Endothelial cell of umbilical vein (primary cell): ENCODE results near the gene OR2C1. TPM values are rescaled to one million over a fixed set of nuclear protein-coding genes. Genes with fewer than 3 reads are reported as not detected.

Source experiments
- BruUV-seq: library from RNA; stranded (reverse); fragments of 400-500 nt; replicated peaks from 2 replicates; lab custom pipeline; 2021; lab: Mats Ljungman, UMichigan
- CTCF ChIA-PET: fragments of 300-600, 350-600 bp; sonication (Branson Sonifier 250); formaldehyde crosslinking; loops from one replicate; lab custom pipeline; 2021; ENCODE audit warnings: antibody characterized with exemption, inconsistent platforms; lab: Charles Lee
- POLR2A ChIA-PET: fragments of 300-600, 350-600 bp; sonication (Branson Sonifier 250); formaldehyde crosslinking; loops from one replicate; lab custom pipeline; 2021; ENCODE audit warnings: antibody characterized with exemption, inconsistent platforms; lab: Charles Lee
- DNase-seq: peaks from one replicate; pipeline ENCODE4 v3.0.0-alpha.2; 2011; ENCODE audit warnings: low read depth, low spot score
- FAIRE-seq: peaks from 2 replicates; lab custom pipeline; 2011; peaks lifted over from hg19 to GRCh38; lab: Jason Lieb, UNC
- H2AFZ ChIP-seq: 2 replicates; pipeline ENCODE4 v1.6.0; 2012; ENCODE audit warnings: low read depth, low read length, control low read depth, inconsistent platforms
- H3K27ac ChIP-seq: 2 replicates; pipeline ENCODE4 v1.5.1; 2011; ENCODE audit warnings: low read depth, mild to moderate bottlenecking, control low read depth, low read length, moderate library complexity; ENCODE audit not compliant: insufficient read depth
- H3K27me3 ChIP-seq, 2 experiments: 2 replicates each; pipeline versions ENCODE4 v1.6.0 to v1.6.1; 2011; ENCODE audit warnings: low read length in 2 of 2, mixed read lengths in 1 of 2; ENCODE audit not compliant: control insufficient read depth in 2 of 2, insufficient read depth in 2 of 2
- H3K36me3 ChIP-seq, 2 experiments: 2 replicates in 1 of 2; 3 replicates in 1 of 2; pipeline ENCODE4 v1.5.1; 2011; ENCODE audit warnings: low read length in 2 of 2, mild to moderate bottlenecking in 1 of 2, moderate library complexity in 1 of 2; ENCODE audit not compliant: control insufficient read depth in 2 of 2, insufficient read depth in 2 of 2; ENCODE audit errors: extremely low read depth in 1 of 2
- H3K4me1 ChIP-seq: 3 replicates; pipeline ENCODE4 v1.5.1; 2011; ENCODE audit warnings: mild to moderate bottlenecking, low read length; ENCODE audit not compliant: control insufficient read depth, insufficient read depth; ENCODE audit errors: extremely low read depth
- H3K4me2 ChIP-seq: 2 replicates; pipeline ENCODE4 v1.6.1; 2011; ENCODE audit warnings: low read length, control low read depth, mixed read lengths; ENCODE audit not compliant: insufficient read depth
- H3K4me3 ChIP-seq, 3 experiments: fragments of 200-600 bp in 1 of 3; sonication (generic), shearing (Covaris generic) in 1 of 3; replicated peaks in 1 of 3; 2 replicates each; pipeline ENCODE4 v1.5.1; 2011 to 2016; ENCODE audit warnings: control low read depth in 3 of 3, low read length in 3 of 3, mild to moderate bottlenecking in 2 of 3, inconsistent platforms in 1 of 3, low read depth in 1 of 3, moderate library complexity in 1 of 3; ENCODE audit not compliant: insufficient read depth in 1 of 3
- H3K79me2 ChIP-seq: 2 replicates; pipeline ENCODE4 v1.6.0; 2012; ENCODE audit warnings: low read length, inconsistent platforms; ENCODE audit not compliant: control insufficient read depth, insufficient read depth
- H3K9ac ChIP-seq: replicated peaks from 2 replicates; pipeline ENCODE3; 2011; ENCODE audit warnings: low read length, control low read depth; ENCODE audit not compliant: insufficient read depth; ENCODE audit errors: extremely low read depth
- H3K9me1 ChIP-seq: replicated peaks from 3 replicates; pipeline ENCODE4 v1.6.0; 2011; ENCODE audit warnings: mild to moderate bottlenecking, low read length; ENCODE audit not compliant: control insufficient read depth, insufficient read depth; ENCODE audit errors: extremely low read depth
- H3K9me3 ChIP-seq: replicated peaks from 2 replicates; pipeline ENCODE4 v1.5.1; 2012; ENCODE audit warnings: low read length, inconsistent platforms; ENCODE audit not compliant: control insufficient read depth, insufficient read depth
- H4K20me1 ChIP-seq: replicated peaks from 2 replicates; pipeline ENCODE3; 2011; ENCODE audit warnings: mild to moderate bottlenecking, low read length; ENCODE audit not compliant: control insufficient read depth, insufficient read depth; ENCODE audit errors: extremely low read depth
- CTCF ChIP-seq, 2 donors: IDR thresholded peaks; 1 replicate in 1 of 2; 2 replicates in 1 of 2; pipeline ENCODE4 v1.5.1; 2011; ENCODE audit warnings: low read length in 2 of 2, mild to moderate bottlenecking in 2 of 2, moderate library complexity in 2 of 2, control low read depth in 1 of 2, inconsistent platforms in 1 of 2, low read depth in 1 of 2; ENCODE audit not compliant: insufficient read depth in 1 of 2; ENCODE audit errors: extremely low read depth in 1 of 2
- EZH2 ChIP-seq: IDR thresholded peaks from 2 replicates; pipeline ENCODE4 v1.6.1; 2012; ENCODE audit warnings: borderline replicate concordance, low read depth, mild to moderate bottlenecking, moderate library complexity, low read length, inconsistent platforms; ENCODE audit not compliant: severe bottlenecking
- FOS ChIP-seq: IDR thresholded peaks from 2 replicates; pipeline ENCODE4 v1.6.1; 2011; ENCODE audit warnings: mild to moderate bottlenecking, low read length, moderate library complexity, borderline replicate concordance; ENCODE audit not compliant: insufficient read depth
- GATA2 ChIP-seq: IDR thresholded peaks from 2 replicates; pipeline ENCODE4 v1.7.0; 2011; ENCODE audit warnings: low read depth, mild to moderate bottlenecking, moderate library complexity, mixed read lengths, low read length; ENCODE audit not compliant: insufficient read length, insufficient read depth
- JUN ChIP-seq: IDR thresholded peaks from 2 replicates; pipeline ENCODE4 v1.6.1; 2011; ENCODE audit warnings: borderline replicate concordance, low read depth; ENCODE audit not compliant: insufficient read length, insufficient read depth
- MAX ChIP-seq: IDR thresholded peaks from 2 replicates; pipeline ENCODE4 v1.6.1; 2011; ENCODE audit not compliant: insufficient read depth, insufficient read length
- MYC ChIP-seq: IDR thresholded peaks from one replicate; pipeline ENCODE4 v1.6.1; 2011; ENCODE audit warnings: mild to moderate bottlenecking, low read depth, low read length
- POLR2A ChIP-seq: IDR thresholded peaks from 2 replicates; pipeline ENCODE4 v1.6.1; 2012; ENCODE audit warnings: low read depth, mild to moderate bottlenecking, control low read depth, low read length
- POLR2AphosphoS5 ChIP-seq: IDR thresholded peaks from 2 replicates; pipeline ENCODE4 v1.6.1; 2012; ENCODE audit warnings: low read depth, mild to moderate bottlenecking, control low read depth, low read length, moderate library complexity; ENCODE audit not compliant: insufficient read depth
- dilution Hi-C: fragments of 300-500 bp; cut with MboI; formaldehyde crosslinking; loops from one replicate; pipeline ENCODE4 v1.15.0; 2019; ENCODE audit warnings: low sequenced_read_pairs; ENCODE audit not compliant: extremely low pct_ligation_motif_present
- intact Hi-C: fragments of 100-400 bp; cut with micrococcal nuclease; formaldehyde crosslinking; loops from one replicate; pipeline ENCODE4 v1.10.0; 2022
- polyA plus RNA-seq, 4 experiments: library from polyadenylated mRNA; depleted of rRNA in 3 of 4; stranded (reverse) in 3 of 4; unstranded in 1 of 4; fragments of >200 nt; gene quantifications; 2 replicates each; pipeline versions ENCODE4 v1.2.1 to v1.2.3, GENCODE V29; 2011 to 2012; ENCODE audit warnings: missing spikeins in 1 of 4
- total RNA-seq: library from RNA; stranded (reverse); gene quantifications from 2 replicates; pipeline ENCODE4 v1.2.3, GENCODE V29; 2021

Gene OR2C1
- total and polyA plus RNA-seq, 2 donors (not counting 3 experiments of a cell fraction or from before 2014, with no cell fraction given) = not detected

GRCh38 chr16:3358871-3359270 is 3.2 kb downstream of the OR2C1 start:
- intact Hi-C loops (no loop called here), dilution Hi-C loops (no loop called here)
- CTCF ChIA-PET = no interaction called here
- FAIRE-seq (no peak), DNase-seq (no peak)
- Histone ChIP-seq H3K9me1 (no peaks in the 10 kb centered on the region), H3K36me3 (no peaks in the 10 kb centered on the region), H3K4me3 (no peak overlapping the region), H2AFZ (no peak overlapping the region), H3K4me2 (no peak overlapping the region), H3K27me3 (peaks cover 2 to 4% of the 10 kb centered on the region in 2 experiments), H3K9ac (no peak overlapping the region), H3K79me2 (no peaks in the 10 kb centered on the region), H3K27ac (no peak overlapping the region), H4K20me1 (no peaks in the 10 kb centered on the region), H3K9me3 (no peaks in the 10 kb centered on the region), H3K4me1 (no peaks in the 10 kb centered on the region)
- POLR2A ChIA-PET = no interaction called here
- TF ChIP-seq GATA2 = no peak
- no peak for TF ChIP-seq MAX
- no peak for TF ChIP-seq POLR2A
- no TSS peak for BruUV-seq

- BruUV-seq = no TSS peak
- peaks cover 0 to 4% of the 10 kb centered on the region in 2 experiments for H3K27me3 ChIP-seq
- no peaks in the 10 kb centered on the region for H3K9me1 ChIP-seq
- no peak overlapping the region for H3K4me3 ChIP-seq
- H3K36me3 ChIP-seq = no peaks in the 10 kb centered on the region
- H3K79me2 ChIP-seq = no peaks in the 10 kb centered on the region
- no peak overlapping the region for H3K9ac ChIP-seq
- ChIA-PET CTCF (no interaction called here), POLR2A (no interaction called here)
- H3K4me2 ChIP-seq = no peak overlapping the region
- DNase-seq (no peak), FAIRE-seq (no peak)
- H4K20me1 ChIP-seq = no peaks in the 10 kb centered on the region
- no peak overlapping the region for H3K27ac ChIP-seq
- intact Hi-C loops (no loop called here), dilution Hi-C loops (no loop called here)
- H3K4me1 ChIP-seq = peaks cover 2% of the 10 kb centered on the region
- H2AFZ ChIP-seq = no peak overlapping the region
- TF ChIP-seq POLR2A (no peak), EZH2 (no peak), MAX (no peak), MYC (no peak), JUN (no peak), CTCF (IDR thresholded peaks at IDR 0.05; ENCODE audit: extremely low read depth in 1 of 2, insufficient read depth in 1 of 2, low read depth in 1 of 2, low read length in 2 of 2) (no peak), FOS (no peak), POLR2AphosphoS5 (no peak), GATA2 (no peak)
- H3K9me3 ChIP-seq = no peaks in the 10 kb centered on the region
Observed at GRCh38 chr16:3362931-3363330, 7.2 kb downstream of the OR2C1 start.
